Measurements from ENCODE around the gene LRTM2. TPM values are rescaled to one million over a fixed set of nuclear protein-coding genes. Genes with fewer than 3 reads are reported as not detected.

Gene LRTM2
- total RNA-seq, 1 donor from 2014 or later, result 14.6 TPM

DNA sequence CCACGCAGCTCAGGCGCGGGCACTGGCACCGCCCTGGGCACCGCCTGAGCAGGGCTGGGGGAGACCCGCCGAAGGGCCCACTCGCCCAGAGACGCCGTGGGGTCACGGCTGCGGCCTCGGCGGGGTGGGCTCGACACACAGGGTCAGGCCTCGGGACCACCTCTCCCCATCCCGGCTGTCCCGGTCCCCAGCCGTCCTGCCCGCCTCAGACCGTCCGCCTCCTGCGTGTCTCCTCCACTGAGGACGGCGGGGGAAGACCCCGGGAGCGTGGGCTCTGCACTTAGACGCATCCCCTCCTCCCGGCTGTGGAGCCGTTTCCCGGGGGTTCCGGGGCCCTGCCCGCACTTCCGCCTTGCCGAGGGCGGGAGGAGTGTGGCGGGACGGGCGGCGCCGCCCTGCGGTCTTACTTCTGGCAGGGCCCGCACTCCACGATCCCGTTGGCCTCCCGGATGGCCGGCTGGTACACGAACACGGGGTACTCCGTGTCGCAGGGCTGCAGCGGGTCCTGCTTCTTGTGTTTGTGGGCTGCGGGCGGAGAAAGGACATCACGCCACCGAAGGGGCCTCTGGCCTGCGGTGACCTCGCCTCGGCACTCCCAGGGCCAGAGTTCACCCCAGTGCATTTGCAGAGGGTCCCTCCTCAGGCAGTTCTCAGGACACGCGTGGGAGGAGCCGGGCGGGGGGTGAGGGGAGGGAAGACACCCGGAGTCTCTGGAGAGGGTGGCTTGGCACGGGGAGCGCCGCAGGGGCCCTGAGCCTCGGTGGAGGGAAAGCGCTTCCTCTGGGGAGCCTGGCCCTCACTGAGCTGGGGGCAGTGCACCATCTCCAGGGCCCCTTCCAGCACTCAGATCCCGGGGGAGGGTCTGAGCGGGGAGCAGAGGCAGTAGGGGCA is 23.1 kb upstream of the LRTM2 start:
- TF ChIP-seq, protein P1, sequence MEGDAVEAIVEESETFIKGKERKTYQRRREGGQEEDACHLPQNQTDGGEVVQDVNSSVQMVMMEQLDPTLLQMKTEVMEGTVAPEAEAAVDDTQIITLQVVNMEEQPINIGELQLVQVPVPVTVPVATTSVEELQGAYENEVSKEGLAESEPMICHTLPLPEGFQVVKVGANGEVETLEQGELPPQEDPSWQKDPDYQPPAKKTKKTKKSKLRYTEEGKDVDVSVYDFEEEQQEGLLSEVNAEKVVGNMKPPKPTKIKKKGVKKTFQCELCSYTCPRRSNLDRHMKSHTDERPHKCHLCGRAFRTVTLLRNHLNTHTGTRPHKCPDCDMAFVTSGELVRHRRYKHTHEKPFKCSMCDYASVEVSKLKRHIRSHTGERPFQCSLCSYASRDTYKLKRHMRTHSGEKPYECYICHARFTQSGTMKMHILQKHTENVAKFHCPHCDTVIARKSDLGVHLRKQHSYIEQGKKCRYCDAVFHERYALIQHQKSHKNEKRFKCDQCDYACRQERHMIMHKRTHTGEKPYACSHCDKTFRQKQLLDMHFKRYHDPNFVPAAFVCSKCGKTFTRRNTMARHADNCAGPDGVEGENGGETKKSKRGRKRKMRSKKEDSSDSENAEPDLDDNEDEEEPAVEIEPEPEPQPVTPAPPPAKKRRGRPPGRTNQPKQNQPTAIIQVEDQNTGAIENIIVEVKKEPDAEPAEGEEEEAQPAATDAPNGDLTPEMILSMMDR (IDR thresholded peaks at IDR 0.05; ENCODE audit: partially characterized antibody, unreplicated experiment), result no peak
- Mint-ChIP-seq H3K27ac (ENCODE audit: unreplicated experiment) (no peak overlapping the region), H3K9me3 (ENCODE audit: unreplicated experiment) (peaks cover 9% of the 10 kb centered on the region), H3K36me3 (ENCODE audit: unreplicated experiment) (no peaks in the 10 kb centered on the region), H3K4me3 (ENCODE audit: unreplicated experiment) (no peak overlapping the region), H3K27me3 (ENCODE audit: unreplicated experiment) (peaks cover 6% of the 10 kb centered on the region), H3K4me1 (ENCODE audit: low read depth, unreplicated experiment) (peaks cover 16% of the 10 kb centered on the region)
- DNase-seq, result peak; percentile 30

DNA sequence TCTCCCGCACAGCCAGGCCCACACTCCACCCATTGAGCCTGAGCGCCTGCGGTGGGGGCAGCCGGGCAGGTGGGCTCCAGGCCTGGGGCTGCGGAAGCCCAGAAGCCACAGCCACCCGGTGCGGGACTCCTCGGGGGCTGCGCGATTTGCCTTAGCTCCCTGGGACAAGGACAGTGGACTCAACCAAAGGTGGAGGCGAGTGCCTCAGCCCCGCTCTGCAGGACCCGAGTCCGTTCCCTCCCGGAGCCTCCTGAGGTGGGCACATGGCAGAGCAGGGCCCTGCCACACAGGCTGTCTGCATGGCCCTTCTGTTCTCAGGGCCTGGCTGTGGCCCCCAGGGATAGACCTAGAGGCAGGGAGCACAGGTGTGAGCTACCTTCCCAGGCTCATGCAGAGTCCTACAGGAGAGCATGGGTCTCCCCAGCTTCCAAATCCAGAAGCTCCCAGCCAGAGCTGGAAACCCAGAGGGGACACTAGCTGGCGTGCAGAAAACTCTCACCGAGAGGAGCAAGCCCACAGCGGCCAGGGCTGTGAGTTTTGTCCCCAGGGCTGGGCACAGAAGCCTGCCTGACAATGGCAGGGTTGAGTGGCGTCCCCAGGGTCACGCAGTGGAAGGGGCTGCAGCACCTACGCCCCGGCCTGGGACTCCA is 22.2 kb upstream of the LRTM2 start:
- Mint-ChIP-seq H3K36me3 (ENCODE audit: unreplicated experiment) (no peaks in the 10 kb centered on the region), H3K4me3 (ENCODE audit: unreplicated experiment) (no peak overlapping the region), H3K27me3 (ENCODE audit: unreplicated experiment) (peaks cover 6% of the 10 kb centered on the region), H3K27ac (ENCODE audit: unreplicated experiment) (no peak overlapping the region), H3K4me1 (ENCODE audit: low read depth, unreplicated experiment) (peaks cover 16% of the 10 kb centered on the region), H3K9me3 (ENCODE audit: unreplicated experiment) (peaks cover 9% of the 10 kb centered on the region)
- no peak for DNase-seq
- TF ChIP-seq, protein P1 (IDR thresholded peaks at IDR 0.05; ENCODE audit: partially characterized antibody, unreplicated experiment), result no peak

DNA sequence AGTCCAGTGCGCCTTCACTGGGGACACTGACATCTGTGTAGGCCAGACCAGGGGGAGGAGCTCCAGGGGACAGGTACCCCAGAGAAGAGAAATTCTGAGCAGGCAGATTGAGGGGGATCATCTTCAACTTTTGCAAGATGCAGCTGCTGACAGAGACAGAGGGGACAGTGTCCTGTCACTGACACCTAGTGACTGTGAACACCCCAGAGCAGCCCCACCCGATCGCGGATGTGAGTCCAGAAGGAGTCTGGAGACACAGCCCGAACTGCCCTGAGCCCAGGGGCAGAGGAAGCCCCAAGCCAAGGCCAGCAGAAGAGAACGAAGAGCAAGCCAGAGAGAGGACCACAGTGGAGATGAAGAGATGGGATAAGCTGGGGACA is 21.7 kb upstream of the LRTM2 start:
- Mint-ChIP-seq H3K27me3 (ENCODE audit: unreplicated experiment) (peaks cover 6% of the 10 kb centered on the region), H3K4me3 (ENCODE audit: unreplicated experiment) (no peak overlapping the region), H3K9me3 (ENCODE audit: unreplicated experiment) (peaks cover 9% of the 10 kb centered on the region), H3K36me3 (ENCODE audit: unreplicated experiment) (no peaks in the 10 kb centered on the region), H3K27ac (ENCODE audit: unreplicated experiment) (no peak overlapping the region), H3K4me1 (ENCODE audit: low read depth, unreplicated experiment) (peaks cover 16% of the 10 kb centered on the region)
- TF ChIP-seq, protein P1 (IDR thresholded peaks at IDR 0.05; ENCODE audit: partially characterized antibody, unreplicated experiment), result no peak
- no peak for DNase-seq

DNA sequence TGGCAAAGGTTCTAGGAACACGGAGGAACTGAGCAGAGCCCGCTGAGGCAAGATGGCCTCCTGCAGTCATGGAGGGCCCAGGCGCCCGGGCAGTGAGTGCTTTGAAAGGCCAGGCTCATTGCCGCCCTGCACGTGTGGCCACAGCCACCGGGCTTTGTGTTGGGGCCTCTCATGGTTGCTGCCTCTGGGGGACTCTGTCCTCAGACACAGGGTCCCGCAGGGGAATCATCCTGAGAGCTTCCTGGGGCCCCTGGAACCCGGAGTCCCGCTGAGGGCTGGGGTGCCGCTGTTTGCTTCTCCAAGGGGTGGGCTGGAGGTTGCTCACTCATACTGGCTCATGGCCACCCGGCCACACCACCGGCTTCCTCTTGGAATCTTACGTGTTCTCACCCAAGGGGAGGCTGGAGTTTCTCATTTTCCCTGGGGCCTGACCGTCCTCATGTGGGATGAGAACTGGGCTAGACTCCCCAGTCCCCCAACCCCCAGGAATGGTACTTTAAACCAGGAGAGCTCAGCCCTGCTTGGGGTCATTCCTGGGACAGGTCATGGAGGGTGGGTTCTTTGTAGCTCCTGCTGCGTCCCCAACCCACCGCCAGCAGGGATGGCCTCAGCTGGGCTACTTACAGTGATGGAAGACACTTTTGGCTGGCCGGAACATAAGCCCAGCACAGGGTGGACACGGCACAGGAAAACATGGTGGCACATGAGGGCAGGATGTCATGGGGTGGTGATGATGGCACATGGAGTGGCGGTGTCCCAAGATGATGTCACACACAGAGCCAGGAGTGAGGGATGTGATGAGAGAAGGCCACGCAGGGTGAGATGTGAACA is 21.1 kb upstream of the LRTM2 start:
- H3K4me1 Mint-ChIP-seq (ENCODE audit: low read depth, unreplicated experiment), result peaks cover 16% of the 10 kb centered on the region
- H3K36me3 Mint-ChIP-seq (ENCODE audit: unreplicated experiment), result no peaks in the 10 kb centered on the region
- H3K4me3 Mint-ChIP-seq (ENCODE audit: unreplicated experiment), result no peak overlapping the region
- H3K27me3 Mint-ChIP-seq (ENCODE audit: unreplicated experiment), result peaks cover 6% of the 10 kb centered on the region
- peaks cover 10% of the 10 kb centered on the region for H3K9me3 Mint-ChIP-seq (ENCODE audit: unreplicated experiment)
- no peak overlapping the region for H3K27ac Mint-ChIP-seq (ENCODE audit: unreplicated experiment)
- no peak for DNase-seq
- TF ChIP-seq, protein P1 (IDR thresholded peaks at IDR 0.05; ENCODE audit: partially characterized antibody, unreplicated experiment), result no peak
